ENCODE data around the gene ZCCHC7.

GRCh38 chr9:37218800-37219425 is 98.5 kb downstream of the ZCCHC7 start:
- TF ChIP-seq EZH2 (IDR thresholded peaks at IDR 0.05; ENCODE audit: borderline replicate concordance, low read depth, low read length, severe bottlenecking): no peak
- TF ChIP-seq, protein P1, sequence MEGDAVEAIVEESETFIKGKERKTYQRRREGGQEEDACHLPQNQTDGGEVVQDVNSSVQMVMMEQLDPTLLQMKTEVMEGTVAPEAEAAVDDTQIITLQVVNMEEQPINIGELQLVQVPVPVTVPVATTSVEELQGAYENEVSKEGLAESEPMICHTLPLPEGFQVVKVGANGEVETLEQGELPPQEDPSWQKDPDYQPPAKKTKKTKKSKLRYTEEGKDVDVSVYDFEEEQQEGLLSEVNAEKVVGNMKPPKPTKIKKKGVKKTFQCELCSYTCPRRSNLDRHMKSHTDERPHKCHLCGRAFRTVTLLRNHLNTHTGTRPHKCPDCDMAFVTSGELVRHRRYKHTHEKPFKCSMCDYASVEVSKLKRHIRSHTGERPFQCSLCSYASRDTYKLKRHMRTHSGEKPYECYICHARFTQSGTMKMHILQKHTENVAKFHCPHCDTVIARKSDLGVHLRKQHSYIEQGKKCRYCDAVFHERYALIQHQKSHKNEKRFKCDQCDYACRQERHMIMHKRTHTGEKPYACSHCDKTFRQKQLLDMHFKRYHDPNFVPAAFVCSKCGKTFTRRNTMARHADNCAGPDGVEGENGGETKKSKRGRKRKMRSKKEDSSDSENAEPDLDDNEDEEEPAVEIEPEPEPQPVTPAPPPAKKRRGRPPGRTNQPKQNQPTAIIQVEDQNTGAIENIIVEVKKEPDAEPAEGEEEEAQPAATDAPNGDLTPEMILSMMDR (IDR thresholded peaks at IDR 0.05; ENCODE audit: borderline replicate concordance, extremely low read depth, low read length, poor library complexity, severe bottlenecking): no peak

Measured in DND-41 (cell line).